Measurements from ENCODE around the gene STT3B.

DNA sequence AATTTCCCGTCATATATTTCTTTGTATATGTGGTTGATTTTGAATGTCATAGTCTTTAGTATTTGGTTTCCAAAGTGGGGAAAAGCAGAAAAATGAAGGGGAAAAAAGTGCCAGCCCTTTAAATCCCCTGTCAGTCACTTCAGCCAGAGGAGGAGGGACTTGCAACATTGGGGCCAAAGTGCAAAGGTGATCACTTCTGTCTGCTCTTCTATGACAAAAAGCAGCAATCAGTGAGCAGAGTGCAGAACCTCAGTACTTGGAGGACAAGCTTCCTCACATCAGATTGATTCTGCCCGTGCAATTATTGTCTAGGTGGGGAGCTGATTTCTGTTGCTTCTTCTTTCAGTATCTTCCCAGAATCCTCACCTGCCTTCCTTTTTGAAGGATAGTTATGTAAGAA lies 60.0 kb downstream of the STT3B start:
- TF ChIP-seq POLR2A (IDR thresholded peaks at IDR 0.05), result no peak
- TF ChIP-seq, protein P1, sequence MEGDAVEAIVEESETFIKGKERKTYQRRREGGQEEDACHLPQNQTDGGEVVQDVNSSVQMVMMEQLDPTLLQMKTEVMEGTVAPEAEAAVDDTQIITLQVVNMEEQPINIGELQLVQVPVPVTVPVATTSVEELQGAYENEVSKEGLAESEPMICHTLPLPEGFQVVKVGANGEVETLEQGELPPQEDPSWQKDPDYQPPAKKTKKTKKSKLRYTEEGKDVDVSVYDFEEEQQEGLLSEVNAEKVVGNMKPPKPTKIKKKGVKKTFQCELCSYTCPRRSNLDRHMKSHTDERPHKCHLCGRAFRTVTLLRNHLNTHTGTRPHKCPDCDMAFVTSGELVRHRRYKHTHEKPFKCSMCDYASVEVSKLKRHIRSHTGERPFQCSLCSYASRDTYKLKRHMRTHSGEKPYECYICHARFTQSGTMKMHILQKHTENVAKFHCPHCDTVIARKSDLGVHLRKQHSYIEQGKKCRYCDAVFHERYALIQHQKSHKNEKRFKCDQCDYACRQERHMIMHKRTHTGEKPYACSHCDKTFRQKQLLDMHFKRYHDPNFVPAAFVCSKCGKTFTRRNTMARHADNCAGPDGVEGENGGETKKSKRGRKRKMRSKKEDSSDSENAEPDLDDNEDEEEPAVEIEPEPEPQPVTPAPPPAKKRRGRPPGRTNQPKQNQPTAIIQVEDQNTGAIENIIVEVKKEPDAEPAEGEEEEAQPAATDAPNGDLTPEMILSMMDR (IDR thresholded peaks at IDR 0.05 in 4 of 5, conservative IDR thresholded peaks at IDR 0.05 in 1 of 5), result no peak
